ENCODE measurements around the gene TYW1B.

DNA sequence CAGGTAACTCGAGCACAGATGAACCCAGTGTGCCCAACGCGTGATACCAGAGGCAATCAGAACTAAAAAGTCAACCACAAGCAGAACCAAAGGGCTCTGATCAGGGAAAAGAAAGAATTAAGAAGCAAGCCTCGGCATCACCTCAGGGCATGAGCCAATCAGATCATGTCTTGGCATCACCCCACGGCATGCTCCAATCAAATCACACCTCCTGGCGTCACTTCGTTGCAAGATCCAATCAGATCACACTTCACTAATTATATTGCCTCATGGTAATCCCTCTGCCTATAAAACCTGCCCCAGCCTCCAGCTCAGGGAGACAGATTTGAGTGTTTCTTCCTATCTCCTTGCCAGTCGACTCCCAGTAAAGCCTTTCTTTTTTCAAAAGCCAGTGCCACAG, 46.8 kb downstream of the TYW1B start:
- TF ChIP-seq EZH2 (IDR thresholded peaks at IDR 0.05; ENCODE audit: insufficient read depth, low read length) = no peak
- TF ChIP-seq, protein P1, sequence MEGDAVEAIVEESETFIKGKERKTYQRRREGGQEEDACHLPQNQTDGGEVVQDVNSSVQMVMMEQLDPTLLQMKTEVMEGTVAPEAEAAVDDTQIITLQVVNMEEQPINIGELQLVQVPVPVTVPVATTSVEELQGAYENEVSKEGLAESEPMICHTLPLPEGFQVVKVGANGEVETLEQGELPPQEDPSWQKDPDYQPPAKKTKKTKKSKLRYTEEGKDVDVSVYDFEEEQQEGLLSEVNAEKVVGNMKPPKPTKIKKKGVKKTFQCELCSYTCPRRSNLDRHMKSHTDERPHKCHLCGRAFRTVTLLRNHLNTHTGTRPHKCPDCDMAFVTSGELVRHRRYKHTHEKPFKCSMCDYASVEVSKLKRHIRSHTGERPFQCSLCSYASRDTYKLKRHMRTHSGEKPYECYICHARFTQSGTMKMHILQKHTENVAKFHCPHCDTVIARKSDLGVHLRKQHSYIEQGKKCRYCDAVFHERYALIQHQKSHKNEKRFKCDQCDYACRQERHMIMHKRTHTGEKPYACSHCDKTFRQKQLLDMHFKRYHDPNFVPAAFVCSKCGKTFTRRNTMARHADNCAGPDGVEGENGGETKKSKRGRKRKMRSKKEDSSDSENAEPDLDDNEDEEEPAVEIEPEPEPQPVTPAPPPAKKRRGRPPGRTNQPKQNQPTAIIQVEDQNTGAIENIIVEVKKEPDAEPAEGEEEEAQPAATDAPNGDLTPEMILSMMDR (IDR thresholded peaks at IDR 0.05; ENCODE audit: insufficient read depth, low read depth, low read length) = no peak

All from astrocyte (in vitro differentiated cells and primary cell).